IMR-90 (cell line): ENCODE measurements around the gene LRP1-AS.

Experiments used
- CEBPB ChIP-seq: IDR thresholded peaks from 2 replicates; pipeline ENCODE4 v1.6.1; 2012; ENCODE audit warnings: low read depth, low read length, improper control_type of control experiment
- MXI1 ChIP-seq: IDR thresholded peaks from 2 replicates; pipeline ENCODE4 v1.6.1; 2012; ENCODE audit warnings: low read depth, mild to moderate bottlenecking, low read length, moderate library complexity, borderline replicate concordance
- NFE2L2 ChIP-seq: fragments of 150-350 bp; IDR thresholded peaks from 2 replicates; pipeline ENCODE4 v1.6.1; 2016; ENCODE audit warnings: low read depth, mild to moderate bottlenecking, low read length
- POLR2A ChIP-seq: IDR thresholded peaks from 2 replicates; pipeline ENCODE4 v1.6.1; 2012; ENCODE audit warnings: mild to moderate bottlenecking, low read depth, low read length
- RAD21 ChIP-seq: IDR thresholded peaks from 2 replicates; pipeline ENCODE4 v1.6.1; 2012; ENCODE audit warnings: low read length, improper control_type of control experiment
- TF ChIP-seq, protein P1 (sequence below): conservative IDR thresholded peaks from 2 replicates; pipeline ENCODE4 v1.5.1; 2012; ENCODE audit warnings: mild to moderate bottlenecking, low read depth, low read length, improper control_type of control experiment

DNA sequence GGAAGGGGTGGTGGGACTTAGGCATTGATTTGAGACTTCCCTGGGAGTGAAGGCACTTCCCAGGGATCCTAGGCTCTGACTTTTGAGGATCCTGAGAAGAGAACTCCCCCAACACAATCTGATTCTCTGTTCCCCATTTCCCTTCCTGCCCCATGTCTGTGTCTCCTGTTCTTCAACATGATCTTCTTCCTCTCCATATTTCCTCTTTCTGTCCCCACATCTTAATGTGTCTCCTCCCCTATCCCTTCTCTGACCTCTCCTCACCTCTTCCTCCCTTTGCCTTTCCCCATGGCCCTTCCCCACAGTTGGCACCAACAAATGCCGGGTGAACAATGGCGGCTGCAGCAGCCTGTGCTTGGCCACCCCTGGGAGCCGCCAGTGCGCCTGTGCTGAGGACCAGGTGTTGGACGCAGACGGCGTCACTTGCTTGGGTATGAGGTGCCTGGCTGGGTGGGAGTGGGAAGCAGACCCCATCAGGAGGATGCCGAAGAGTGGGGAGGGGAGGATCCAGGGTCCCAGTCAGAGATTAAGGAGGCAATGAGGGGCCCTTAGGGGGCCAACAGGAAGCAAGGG lies 15.2 kb upstream of the LRP1-AS start:
- TF ChIP-seq POLR2A (no peak), NFE2L2 (no peak), RAD21 (no peak), CEBPB (no peak), MXI1 (no peak)
- TF ChIP-seq, protein P1, sequence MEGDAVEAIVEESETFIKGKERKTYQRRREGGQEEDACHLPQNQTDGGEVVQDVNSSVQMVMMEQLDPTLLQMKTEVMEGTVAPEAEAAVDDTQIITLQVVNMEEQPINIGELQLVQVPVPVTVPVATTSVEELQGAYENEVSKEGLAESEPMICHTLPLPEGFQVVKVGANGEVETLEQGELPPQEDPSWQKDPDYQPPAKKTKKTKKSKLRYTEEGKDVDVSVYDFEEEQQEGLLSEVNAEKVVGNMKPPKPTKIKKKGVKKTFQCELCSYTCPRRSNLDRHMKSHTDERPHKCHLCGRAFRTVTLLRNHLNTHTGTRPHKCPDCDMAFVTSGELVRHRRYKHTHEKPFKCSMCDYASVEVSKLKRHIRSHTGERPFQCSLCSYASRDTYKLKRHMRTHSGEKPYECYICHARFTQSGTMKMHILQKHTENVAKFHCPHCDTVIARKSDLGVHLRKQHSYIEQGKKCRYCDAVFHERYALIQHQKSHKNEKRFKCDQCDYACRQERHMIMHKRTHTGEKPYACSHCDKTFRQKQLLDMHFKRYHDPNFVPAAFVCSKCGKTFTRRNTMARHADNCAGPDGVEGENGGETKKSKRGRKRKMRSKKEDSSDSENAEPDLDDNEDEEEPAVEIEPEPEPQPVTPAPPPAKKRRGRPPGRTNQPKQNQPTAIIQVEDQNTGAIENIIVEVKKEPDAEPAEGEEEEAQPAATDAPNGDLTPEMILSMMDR = no peak
